Upper lobe of left lung (tissue), 6 donors: ENCODE data around the gene PITX1. TPM values are rescaled to one million over a fixed set of nuclear protein-coding genes. Genes with fewer than 3 reads are reported as not detected.

ENCODE experiments used
- ATAC-seq, 2 donors: fragments of 200-7000 bp; cut with Tn5 transposase; one replicate each; pipeline ENCODE4 v1.9.1; 2022; ENCODE audit warnings: mild to moderate bottlenecking in 2 of 2, moderate library complexity in 2 of 2; ENCODE audit not compliant: low FRiP score in 2 of 2
- DNase-seq, 2 donors: peaks; one replicate each; pipeline ENCODE4 v3.0.0-alpha.2; 2019 to 2020
- H3K27ac ChIP-seq, 4 donors: fragments of 200-600 bp; sonication (generic); one replicate each; pipeline ENCODE4 v1.5.1; 2016 to 2019
- H3K27me3 ChIP-seq, 4 donors: fragments of 200-600 bp; sonication (generic); one replicate each; pipeline ENCODE4 v1.5.1; 2017 to 2019
- H3K36me3 ChIP-seq, 4 donors: fragments of 200-600 bp; sonication (generic); one replicate each; pipeline ENCODE4 v1.5.1; 2016 to 2019
- H3K4me1 ChIP-seq, 4 donors: fragments of 200-600 bp; sonication (generic); one replicate each; pipeline ENCODE4 v1.5.1; 2018 to 2019
- H3K4me3 ChIP-seq, 4 donors: fragments of 200-600 bp; sonication (generic); one replicate each; pipeline ENCODE4 v1.5.1; 2017 to 2019; ENCODE audit warnings: mild to moderate bottlenecking in 2 of 4, moderate library complexity in 1 of 4
- H3K9me3 ChIP-seq, 4 donors: fragments of 200-600 bp; sonication (generic); one replicate each; pipeline ENCODE4 v1.5.1; 2018 to 2019
- CTCF ChIP-seq, 6 experiments: fragments of 450-650 bp in 4 of 6; fragments of 200-600 bp in 2 of 6; sonication (generic) in 2 of 6; IDR thresholded peaks; one replicate each; pipeline ENCODE4 v1.5.1; 2016 to 2019; ENCODE audit warnings: antibody characterized with exemption in 6 of 6
- EP300 ChIP-seq, 4 donors: sonication (generic); formaldehyde crosslinking; IDR thresholded peaks; one replicate each; pipeline ENCODE4 v1.5.1; 2017; ENCODE audit warnings: antibody characterized with exemption in 4 of 4, control low read depth in 2 of 4
- POLR2A ChIP-seq, 4 donors: fragments of 450-650 bp; IDR thresholded peaks; one replicate each; pipeline ENCODE4 v1.5.1; 2016 to 2017; ENCODE audit warnings: antibody characterized with exemption in 4 of 4, mild to moderate bottlenecking in 2 of 4
- POLR2AphosphoS5 ChIP-seq, 2 donors: sonication (generic); formaldehyde crosslinking; IDR thresholded peaks; one replicate each; pipeline ENCODE4 v1.5.1; 2017; ENCODE audit warnings: antibody characterized with exemption in 2 of 2
- WGBS, 2 donors: methylation state at CpG; one replicate each; pipeline ENCODE4 v1.1.5; 2017 to 2018; 5-methylcytosine and 5-hydroxymethylcytosine counted together
- total RNA-seq, 6 donors: library from RNA; depleted of rRNA in 4 of 6; stranded (reverse); fragments of >200 nt in 4 of 6; gene quantifications; one replicate each; pipeline versions ENCODE4 v1.1.0 to v1.2.1, GENCODE V29; 2016 to 2021
- donor health status: DM: no; HTN: no; CAD: no; lungs with moderate emphysema.
- donor health status: DM: no; HTN: yes; CAD: no; lungs with severe emphysema.

Gene PITX1
- total RNA-seq, 6 donors from 2014 or later = 0.23 to 11.0 (median 1.0) TPM; not detected in 2

GRCh38 chr5:135063511-135064234 lies 29.6 kb upstream of the PITX1 start:
- ATAC-seq (no peak), DNase-seq (no peak)
- Histone ChIP-seq H3K4me3 (no peak overlapping the region), H3K27ac (no peak overlapping the region), H3K9me3 (no peaks in the 10 kb centered on the region), H3K27me3 (no peaks in the 10 kb centered on the region), H3K36me3 (no peaks in the 10 kb centered on the region), H3K4me1 (no peaks in the 10 kb centered on the region)
- TF ChIP-seq POLR2A (IDR thresholded peaks at IDR 0.05) (no peak), POLR2AphosphoS5 (IDR thresholded peaks at IDR 0.05) (no peak), CTCF (IDR thresholded peaks at IDR 0.05) (no peak), EP300 (IDR thresholded peaks at IDR 0.05) (no peak)
- WGBS, 2 donors = 55 to 64% methylated on average over 11 to 12 of the region's 14 CpGs

GRCh38 chr5:135063056-135063445 lies 29.0 kb upstream of the PITX1 start:
- DNase-seq (no peak), ATAC-seq (no peak)
- no peaks in the 10 kb centered on the region for H3K27me3 ChIP-seq
- H3K9me3 ChIP-seq = no peaks in the 10 kb centered on the region
- no peak overlapping the region for H3K27ac ChIP-seq
- TF ChIP-seq CTCF (IDR thresholded peaks at IDR 0.05) = no peak
- no peak for TF ChIP-seq POLR2A (IDR thresholded peaks at IDR 0.05)
- TF ChIP-seq POLR2AphosphoS5 (IDR thresholded peaks at IDR 0.05) = no peak
- TF ChIP-seq EP300 (IDR thresholded peaks at IDR 0.05) = no peak
- H3K4me1 ChIP-seq = no peaks in the 10 kb centered on the region
- WGBS, 2 donors = 91 to 94% methylated on average over 8 of the region's 8 CpGs
- no peaks in the 10 kb centered on the region for H3K36me3 ChIP-seq
- no peak overlapping the region for H3K4me3 ChIP-seq

GRCh38 chr5:135062216-135063055 lies 28.4 kb upstream of the PITX1 start:
- H3K4me3 ChIP-seq = no peak overlapping the region
- no peaks in the 10 kb centered on the region for H3K36me3 ChIP-seq
- TF ChIP-seq CTCF (IDR thresholded peaks at IDR 0.05) = no peak
- no peak for TF ChIP-seq EP300 (IDR thresholded peaks at IDR 0.05)
- TF ChIP-seq POLR2A (IDR thresholded peaks at IDR 0.05) = no peak
- no peak for TF ChIP-seq POLR2AphosphoS5 (IDR thresholded peaks at IDR 0.05)
- no peaks in the 10 kb centered on the region for H3K27me3 ChIP-seq
- DNase-seq = no peak
- WGBS, 2 donors = 59 to 68% methylated on average over 3 to 17 of the region's 17 CpGs
- no peaks in the 10 kb centered on the region for H3K4me1 ChIP-seq
- H3K9me3 ChIP-seq = no peaks in the 10 kb centered on the region
- ATAC-seq = no peak
- H3K27ac ChIP-seq = no peak overlapping the region

GRCh38 chr5:135061001-135061400 lies 27.0 kb upstream of the PITX1 start:
- WGBS, 2 donors = 89 to 94% methylated on average over 6 of the region's 6 CpGs
- no peak overlapping the region for H3K4me3 ChIP-seq
- H3K36me3 ChIP-seq = no peaks in the 10 kb centered on the region
- no peak overlapping the region for H3K27ac ChIP-seq
- TF ChIP-seq CTCF (IDR thresholded peaks at IDR 0.05) (no peak), POLR2AphosphoS5 (IDR thresholded peaks at IDR 0.05) (no peak), EP300 (IDR thresholded peaks at IDR 0.05) (no peak), POLR2A (IDR thresholded peaks at IDR 0.05) (no peak)
- DNase-seq (no peak), ATAC-seq (no peak)
- no peaks in the 10 kb centered on the region for H3K9me3 ChIP-seq
- H3K27me3 ChIP-seq = no peaks in the 10 kb centered on the region
- no peaks in the 10 kb centered on the region for H3K4me1 ChIP-seq
